ENCODE measurements around the gene SCARB1. TPM values are rescaled to one million over a fixed set of nuclear protein-coding genes. Genes with fewer than 3 reads are reported as not detected.

SCARB1 gene
- total and polyA plus RNA-seq, 2 experiments from 2014 or later = 31.0 to 62.5 TPM

DNA sequence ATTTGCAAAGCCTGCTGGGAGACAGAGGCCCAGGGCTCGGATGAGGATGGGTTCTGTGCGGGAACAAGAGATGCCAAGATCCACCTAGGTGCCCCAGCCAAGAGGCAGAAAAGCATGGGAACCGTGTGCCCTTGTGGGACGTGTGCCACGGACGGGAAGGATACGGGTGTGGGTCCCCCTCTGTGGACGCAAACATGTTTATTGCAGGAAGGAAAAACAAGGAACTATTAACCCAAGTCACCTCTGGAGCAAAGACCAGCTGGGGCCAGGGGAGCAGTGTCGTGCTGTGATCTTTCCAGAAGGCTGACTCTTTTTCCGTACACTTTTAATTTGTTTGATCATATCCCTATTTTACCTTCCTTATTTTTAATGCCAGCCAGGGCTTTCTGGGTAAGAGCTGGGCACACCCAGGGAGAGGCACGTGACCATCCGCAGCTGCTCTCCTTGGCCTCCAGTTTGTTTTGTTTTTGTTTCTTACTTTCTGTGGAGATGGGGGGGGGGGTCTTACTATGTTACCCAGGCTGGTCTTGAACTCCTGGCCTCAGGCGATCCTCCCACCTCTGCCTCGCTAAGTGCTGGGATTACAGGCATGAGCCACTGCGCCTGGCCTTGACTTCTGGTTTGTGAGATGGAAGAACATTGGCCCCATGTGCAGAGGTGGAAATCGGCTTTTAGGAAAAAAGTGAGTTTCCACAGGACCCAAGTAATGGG, 20.7 kb downstream of the SCARB1 start:
- Histone ChIP-seq H3K4me3 (no peak overlapping the region), H4K20me1 (replicated peaks; ENCODE audit: insufficient read depth) (no peaks in the 10 kb centered on the region; the same call in 1 of the 2 replicates), H3K4me2 (no peak overlapping the region), H3K79me2 (replicated peaks; ENCODE audit: insufficient read depth) (peaks cover 15% of the 10 kb centered on the region), H3K4me1 (ENCODE audit: insufficient read depth) (peaks cover 3% of the 10 kb centered on the region), H3F3A (replicated peaks; ENCODE audit: low read depth) (0 out of 2 replicates have a peak, but pooled peaks cover under 1% of the 10 kb centered on the region), H3K27me3 (ENCODE audit: insufficient read depth) (no peaks in the 10 kb centered on the region), H3K9me2 (ENCODE audit: insufficient read depth) (no peaks in the 10 kb centered on the region), H2AFZ (no peak overlapping the region), H3K27ac (ENCODE audit: low read depth) (no peak overlapping the region), H3K36me3 (ENCODE audit: insufficient read depth) (no peaks in the 10 kb centered on the region)
- Mint-ChIP-seq H3K27me3 (ENCODE audit: insufficient read depth, low read depth, poor library complexity) (peaks cover 13% of the 10 kb centered on the region), H3K4me1 (peaks cover 26% of the 10 kb centered on the region), H3K4me3 (no peak overlapping the region; the same call in 2 of the 3 replicates), H3K27ac (peak overlapping the region; percentile 55; the same call in 1 of the 2 replicates), H3K9me3 (no peaks in the 10 kb centered on the region; the same call in 2 of the 3 replicates), H3K36me3 (ENCODE audit: low read depth) (peaks cover 3% of the 10 kb centered on the region; the same call in 2 of the 3 replicates)
- DNase-seq (ENCODE audit: low spot score) = no peak
- no peak for ATAC-seq
- TF ChIP-seq ETS1 (IDR thresholded peaks at IDR 0.05) = no peak
- no peak for TF ChIP-seq EZH2phosphoT487 (IDR thresholded peaks at IDR 0.05; ENCODE audit: unreplicated experiment)
- no peak for TF ChIP-seq CREB1 (CRISPR knock-in tag; IDR thresholded peaks at IDR 0.05; ENCODE audit: low read depth)
- no peak for TF ChIP-seq ZNF114 (CRISPR knock-in tag; IDR thresholded peaks at IDR 0.05)
- TF ChIP-seq REST (IDR thresholded peaks at IDR 0.05; ENCODE audit: unreplicated experiment) = no peak
- no peak for TF ChIP-seq NANOG (IDR thresholded peaks at IDR 0.05; ENCODE audit: borderline replicate concordance)
- TF ChIP-seq POLR2AphosphoS5 (IDR thresholded peaks at IDR 0.05; ENCODE audit: low read depth) = no peak
- TF ChIP-seq ZNF331 (CRISPR knock-in tag; IDR thresholded peaks at IDR 0.05; ENCODE audit: low read depth) = no peak
- TF ChIP-seq, protein P1, sequence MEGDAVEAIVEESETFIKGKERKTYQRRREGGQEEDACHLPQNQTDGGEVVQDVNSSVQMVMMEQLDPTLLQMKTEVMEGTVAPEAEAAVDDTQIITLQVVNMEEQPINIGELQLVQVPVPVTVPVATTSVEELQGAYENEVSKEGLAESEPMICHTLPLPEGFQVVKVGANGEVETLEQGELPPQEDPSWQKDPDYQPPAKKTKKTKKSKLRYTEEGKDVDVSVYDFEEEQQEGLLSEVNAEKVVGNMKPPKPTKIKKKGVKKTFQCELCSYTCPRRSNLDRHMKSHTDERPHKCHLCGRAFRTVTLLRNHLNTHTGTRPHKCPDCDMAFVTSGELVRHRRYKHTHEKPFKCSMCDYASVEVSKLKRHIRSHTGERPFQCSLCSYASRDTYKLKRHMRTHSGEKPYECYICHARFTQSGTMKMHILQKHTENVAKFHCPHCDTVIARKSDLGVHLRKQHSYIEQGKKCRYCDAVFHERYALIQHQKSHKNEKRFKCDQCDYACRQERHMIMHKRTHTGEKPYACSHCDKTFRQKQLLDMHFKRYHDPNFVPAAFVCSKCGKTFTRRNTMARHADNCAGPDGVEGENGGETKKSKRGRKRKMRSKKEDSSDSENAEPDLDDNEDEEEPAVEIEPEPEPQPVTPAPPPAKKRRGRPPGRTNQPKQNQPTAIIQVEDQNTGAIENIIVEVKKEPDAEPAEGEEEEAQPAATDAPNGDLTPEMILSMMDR (conservative IDR thresholded peaks at IDR 0.05; ENCODE audit: low read depth in 2 of 2) = no peak

All from GM23338 (cell line).